ENCODE results near the gene TMED8. TPM values are rescaled to one million over a fixed set of nuclear protein-coding genes. Genes with fewer than 3 reads are reported as not detected.
A peak's percentile ranks its signal among the peaks of the same experiment; 100 is the strongest.

Gene TMED8, protein sequence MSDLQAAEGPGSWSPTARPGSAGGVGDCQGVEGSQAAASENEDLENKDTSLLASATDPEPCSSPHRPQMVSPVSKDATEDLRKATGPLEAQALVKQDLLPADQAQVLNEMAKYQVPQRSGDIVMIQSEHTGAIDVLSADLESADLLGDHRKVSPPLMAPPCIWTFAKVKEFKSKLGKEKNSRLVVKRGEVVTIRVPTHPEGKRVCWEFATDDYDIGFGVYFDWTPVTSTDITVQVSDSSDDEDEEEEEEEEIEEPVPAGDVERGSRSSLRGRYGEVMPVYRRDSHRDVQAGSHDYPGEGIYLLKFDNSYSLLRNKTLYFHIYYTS
- total RNA-seq, result 17.1 TPM
- 6.7 TPM for polyA plus RNA-seq (ENCODE audit: insufficient read depth, low read depth, low replicate concordance)
- long read RNA-seq, donor 1, result 0 reads
- long read RNA-seq, donor 2, full-length matches to known transcripts, result 1 of 1 reads
- long read RNA-seq, donor 2, partial matches to known transcripts, result 0 of 1 reads
- long read RNA-seq, donor 2, other reads (novel, unspliced or antisense), result 0 of 1 reads
- long read RNA-seq, donor 3, full-length matches to known transcripts, result 3 of 3 reads
- long read RNA-seq, donor 3, partial matches to known transcripts, result 0 of 3 reads
- long read RNA-seq, donor 3, other reads (novel, unspliced or antisense), result 0 of 3 reads
- long read RNA-seq, donor 4, full-length matches to known transcripts, result 1 of 1 reads
- long read RNA-seq, donor 4, partial matches to known transcripts, result 0 of 1 reads
- long read RNA-seq, donor 4, other reads (novel, unspliced or antisense), result 0 of 1 reads
- long read RNA-seq, donor 5, result 0 reads
- long read RNA-seq, donor 6, full-length matches to known transcripts, result 1 of 1 reads
- long read RNA-seq, donor 6, partial matches to known transcripts, result 0 of 1 reads
- long read RNA-seq, donor 6, other reads (novel, unspliced or antisense), result 0 of 1 reads
- long read RNA-seq, donor 7, full-length matches to known transcripts, result 3 of 15 reads
- long read RNA-seq, donor 7, partial matches to known transcripts, result 0 of 15 reads
- long read RNA-seq, donor 7, other reads (novel, unspliced or antisense), result 12 of 15 reads
- long read RNA-seq, donor 8, result 0 reads
- long read RNA-seq, donor 9, full-length matches to known transcripts, result 2 of 2 reads
- long read RNA-seq, donor 9, partial matches to known transcripts, result 0 of 2 reads
- long read RNA-seq, donor 9, other reads (novel, unspliced or antisense), result 0 of 2 reads
- long read RNA-seq, donor 10, full-length matches to known transcripts, result 4 of 4 reads
- long read RNA-seq, donor 10, partial matches to known transcripts, result 0 of 4 reads
- long read RNA-seq, donor 10, other reads (novel, unspliced or antisense), result 0 of 4 reads

DNA sequence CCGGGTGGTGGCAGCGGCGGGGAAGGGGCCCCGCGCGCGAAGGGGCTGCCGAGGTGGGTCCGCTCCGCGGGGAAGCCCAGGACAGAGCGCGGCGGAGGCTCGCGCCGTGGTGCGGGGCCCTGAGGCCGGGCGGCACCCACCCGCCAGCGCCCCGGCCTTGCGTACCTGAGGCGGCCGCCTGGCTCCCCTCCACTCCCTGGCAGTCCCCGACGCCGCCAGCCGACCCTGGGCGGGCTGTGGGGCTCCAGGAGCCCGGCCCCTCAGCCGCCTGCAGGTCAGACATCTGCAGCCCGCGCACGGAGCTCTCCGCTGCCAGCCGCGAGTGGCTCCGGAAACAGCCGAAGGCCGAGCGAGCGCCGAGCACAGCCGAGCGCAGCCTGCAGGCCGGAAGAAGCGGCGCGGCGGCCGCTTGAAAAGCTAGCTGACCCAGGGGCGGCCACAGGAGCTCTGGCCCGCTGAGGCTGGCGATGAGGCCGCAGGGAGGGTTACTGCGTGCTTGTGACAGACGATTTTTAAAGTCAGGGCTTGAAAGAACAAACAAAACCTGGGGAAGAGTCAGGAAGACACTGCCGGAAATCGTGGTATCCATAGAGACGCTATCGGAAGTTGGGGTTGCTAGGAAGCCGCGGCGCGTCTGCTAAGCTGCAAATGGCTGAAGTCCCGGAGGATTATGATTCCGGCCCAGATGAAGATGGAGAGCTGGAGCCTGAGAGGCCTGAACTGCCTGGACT lies at the start of gene TMED8, which contains the start of gene SAMD15:
Gene TMED8, minus strand, starts transcription at position 324 of the 731 bp plus-strand sequence. Its CDS starts 41 bp downstream, at position 283.
Gene SAMD15, plus strand, starts transcription at position 609 of the 731 bp plus-strand sequence. Its CDS starts 40 bp downstream, at position 649.
- TF ChIP-seq CTCF (IDR thresholded peaks at IDR 0.05; ENCODE audit: borderline replicate concordance, extremely low read depth, insufficient read depth), result no peak
- Histone ChIP-seq H3K27ac (ENCODE audit: low read depth in 2 of 2, low read length in 2 of 2) (peak within 1 kb of the TSS; percentile 76 to 79), H3K9me3 (ENCODE audit: control insufficient read depth in 2 of 3, insufficient read depth in 1 of 3, low read length in 3 of 3) (no peaks in the 10 kb centered on the region), H3K27me3 (ENCODE audit: control insufficient read depth, insufficient read depth, low read length) (no peaks in the 10 kb centered on the region), H3K4me1 (ENCODE audit: control insufficient read depth in 2 of 3, insufficient read depth in 2 of 3, low read depth in 1 of 3, low read length in 3 of 3) (peaks cover 0 to 9% (median 3%) of the 10 kb centered on the region in 3 donors), H3K4me3 (ENCODE audit: low read length in 3 of 3) (peak within 1 kb of the TSS; percentile 85 to 96 (median 87)), H3K9ac (ENCODE audit: low read length in 3 of 3) (peak within 1 kb of the TSS; percentile 52 to 93 (median 66)), H3K36me3 (ENCODE audit: control insufficient read depth in 2 of 3, insufficient read depth in 3 of 3, low read length in 3 of 3) (no peaks in the 10 kb centered on the region)
- intact Hi-C loops (cut with DNase I), result no loop called here
- DNase-seq, result peak; percentile 90 to 95 (median 94)
- no peak for FAIRE-seq

DNA sequence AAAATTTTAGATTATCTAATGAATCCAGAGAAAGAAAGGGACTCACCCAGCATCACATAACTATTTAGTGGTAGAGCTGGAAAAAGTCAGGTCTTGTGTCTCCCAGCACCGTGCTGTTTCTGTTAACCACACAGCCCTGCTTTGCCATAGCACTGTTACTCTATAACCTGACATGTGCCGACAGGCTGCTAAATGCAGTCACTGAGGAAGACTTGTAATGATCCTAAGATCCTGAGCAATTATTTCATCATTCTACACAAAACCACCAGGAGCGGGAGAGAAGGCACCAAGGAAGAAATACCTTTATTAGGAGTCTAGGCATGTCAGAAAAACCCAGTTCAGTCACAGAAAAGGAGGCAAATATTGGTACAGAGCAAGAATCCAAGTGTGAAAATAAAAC lies 49.5 kb upstream of the TMED8 start:
- H3K9me3 ChIP-seq (ENCODE audit: control insufficient read depth in 2 of 3, insufficient read depth in 1 of 3, low read length in 3 of 3), result no peaks in the 10 kb centered on the region
- H3K36me3 ChIP-seq (ENCODE audit: control insufficient read depth in 2 of 3, insufficient read depth in 3 of 3, low read length in 3 of 3), result peaks cover 10 to 65% (median 52%) of the 10 kb centered on the region in 3 donors
- H3K4me3 ChIP-seq (ENCODE audit: low read length in 3 of 3), result no peak overlapping the region
- H3K27me3 ChIP-seq (ENCODE audit: control insufficient read depth, insufficient read depth, low read length), result no peaks in the 10 kb centered on the region
- TF ChIP-seq CTCF (IDR thresholded peaks at IDR 0.05; ENCODE audit: borderline replicate concordance, extremely low read depth, insufficient read depth), result no peak
- no peak for FAIRE-seq
- H3K27ac ChIP-seq (ENCODE audit: low read depth in 2 of 2, low read length in 2 of 2), result no peak overlapping the region
- intact Hi-C loops (cut with DNase I), result no loop called here
- no peaks in the 10 kb centered on the region for H3K4me1 ChIP-seq (ENCODE audit: control insufficient read depth in 2 of 3, insufficient read depth in 2 of 3, low read depth in 1 of 3, low read length in 3 of 3)
- H3K9ac ChIP-seq (ENCODE audit: low read length in 3 of 3), result no peak overlapping the region
- DNase-seq, result no peak

DNA sequence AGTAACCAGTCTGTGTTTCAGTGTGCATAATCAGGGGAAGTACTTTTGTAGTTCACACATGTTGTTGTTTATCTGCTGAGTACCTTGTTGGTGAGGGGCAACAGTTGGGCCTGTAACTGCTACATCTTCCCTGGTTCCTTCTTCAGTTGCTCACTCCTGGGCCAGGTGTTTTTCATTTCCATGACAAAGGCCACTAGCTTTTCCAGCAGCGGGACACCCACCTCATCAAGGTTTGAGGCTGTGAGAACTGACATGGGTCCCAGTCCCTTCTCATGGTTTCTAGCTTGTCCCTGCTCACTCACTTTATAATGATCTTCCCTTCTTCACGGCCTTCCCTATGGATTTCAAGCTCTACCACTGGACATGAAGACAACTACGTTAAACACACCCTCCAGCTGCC lies 48.0 kb upstream of the TMED8 start:
- intact Hi-C loops (cut with DNase I), result no loop called here

More for the DNA sequence above, 48.0 kb upstream of the TMED8 start:
- no peak overlapping the region for H3K27ac ChIP-seq (ENCODE audit: low read depth in 2 of 2, low read length in 2 of 2)
- FAIRE-seq (no peak), DNase-seq (no peak)
- H3K4me3 ChIP-seq (ENCODE audit: low read length in 3 of 3), result no peak overlapping the region
- H3K9ac ChIP-seq (ENCODE audit: low read length in 3 of 3), result no peak overlapping the region
- no peak for TF ChIP-seq CTCF (IDR thresholded peaks at IDR 0.05; ENCODE audit: borderline replicate concordance, extremely low read depth, insufficient read depth)
- H3K27me3 ChIP-seq (ENCODE audit: control insufficient read depth, insufficient read depth, low read length), result no peaks in the 10 kb centered on the region
- peaks cover 9 to 61% (median 49%) of the 10 kb centered on the region in 3 donors for H3K36me3 ChIP-seq (ENCODE audit: control insufficient read depth in 2 of 3, insufficient read depth in 3 of 3, low read length in 3 of 3)
- H3K9me3 ChIP-seq (ENCODE audit: control insufficient read depth in 2 of 3, insufficient read depth in 1 of 3, low read length in 3 of 3), result peaks cover 0 to 2% (median 0%) of the 10 kb centered on the region in 3 donors
- no peaks in the 10 kb centered on the region for H3K4me1 ChIP-seq (ENCODE audit: control insufficient read depth in 2 of 3, insufficient read depth in 2 of 3, low read depth in 1 of 3, low read length in 3 of 3)
